NCI-H82 treated with DMSO at 0.1 percent for 48 hours (cell line): ENCODE measurements around the gene DUOX2.

Experiments
- DNase-seq: peaks from one replicate; lab custom pipeline; 2025; ENCODE audit not compliant: unreplicated experiment; lab: John Stamatoyannopoulos, UW

Gene DUOX2

GRCh38 chr15:45114076-45114750, at the start of gene DUOX2, which contains the start of gene DUOXA2:
TSS of gene DUOX2 (minus strand) at chr15:45114172. CDS start at chr15:45113411, 761 bp downstream.
TSS of gene DUOXA2 (plus strand) at chr15:45114326. CDS start at chr15:45114606, 280 bp downstream.
- DNase-seq = no peak

- no peak for DNase-seq
These were observed 49.5 kb upstream of the DUOX2 start for GRCh38 chr15:45163508-45163856.

GRCh38 chr15:45162771-45163507, 49.0 kb upstream of the DUOX2 start:
- DNase-seq = peak; percentile 66

GRCh38 chr15:45161666-45162065, 47.7 kb upstream of the DUOX2 start:
- no peak for DNase-seq

GRCh38 chr15:45157974-45158373, 44.0 kb upstream of the DUOX2 start:
- no peak for DNase-seq

GRCh38 chr15:45156744-45157455, 42.9 kb upstream of the DUOX2 start:
- peak; percentile 16 for DNase-seq

- DNase-seq = no peak
These were observed 41.8 kb upstream of the DUOX2 start for GRCh38 chr15:45155739-45156138.

GRCh38 chr15:45151998-45152828, 38.2 kb upstream of the DUOX2 start:
- no peak for DNase-seq

- DNase-seq = no peak
These were observed 37.0 kb upstream of the DUOX2 start for GRCh38 chr15:45150997-45151396.

- no peak for DNase-seq
These were observed 36.5 kb upstream of the DUOX2 start for GRCh38 chr15:45150481-45150880.

- no peak for DNase-seq
These were observed 35.1 kb upstream of the DUOX2 start for GRCh38 chr15:45149060-45149459.

- DNase-seq = no peak
These were observed 34.4 kb upstream of the DUOX2 start for GRCh38 chr15:45148076-45149059.

- no peak for DNase-seq
These were observed 33.6 kb upstream of the DUOX2 start for GRCh38 chr15:45147606-45148005.

- DNase-seq = no peak
These were observed 32.4 kb upstream of the DUOX2 start for GRCh38 chr15:45146405-45146804.

GRCh38 chr15:45144775-45145174, 30.8 kb upstream of the DUOX2 start:
- DNase-seq = no peak

GRCh38 chr15:45143946-45144345, 30.0 kb upstream of the DUOX2 start:
- DNase-seq = no peak

GRCh38 chr15:45143056-45143455, 29.1 kb upstream of the DUOX2 start:
- no peak for DNase-seq

- no peak for DNase-seq
These were observed 27.4 kb upstream of the DUOX2 start for GRCh38 chr15:45141386-45141785.

- DNase-seq = no peak
These were observed 26.7 kb upstream of the DUOX2 start for GRCh38 chr15:45140557-45141250.
